Measurements from ENCODE around the gene ATP13A4.

The ATP13A4 gene

DNA sequence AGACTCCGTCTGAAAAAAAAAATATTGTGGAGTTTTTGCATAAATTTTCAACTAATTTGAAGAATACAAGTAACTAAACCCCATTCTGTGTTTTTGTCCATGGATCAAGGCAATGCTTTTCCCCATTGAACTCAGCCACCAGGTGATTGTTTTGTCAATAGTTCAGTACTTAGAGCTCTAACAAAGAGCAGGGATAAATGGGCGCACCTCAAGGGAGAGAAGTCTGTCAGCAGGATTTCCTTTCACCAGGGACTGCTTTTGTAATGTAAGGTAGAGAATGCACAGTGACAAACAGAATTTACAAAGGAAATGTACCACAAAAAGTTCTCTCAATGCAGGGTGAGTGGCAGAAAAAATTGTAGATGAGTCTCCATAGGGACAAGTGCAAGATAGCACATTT, 165.4 kb downstream of the ATP13A4 start:
- TF ChIP-seq, protein P1, sequence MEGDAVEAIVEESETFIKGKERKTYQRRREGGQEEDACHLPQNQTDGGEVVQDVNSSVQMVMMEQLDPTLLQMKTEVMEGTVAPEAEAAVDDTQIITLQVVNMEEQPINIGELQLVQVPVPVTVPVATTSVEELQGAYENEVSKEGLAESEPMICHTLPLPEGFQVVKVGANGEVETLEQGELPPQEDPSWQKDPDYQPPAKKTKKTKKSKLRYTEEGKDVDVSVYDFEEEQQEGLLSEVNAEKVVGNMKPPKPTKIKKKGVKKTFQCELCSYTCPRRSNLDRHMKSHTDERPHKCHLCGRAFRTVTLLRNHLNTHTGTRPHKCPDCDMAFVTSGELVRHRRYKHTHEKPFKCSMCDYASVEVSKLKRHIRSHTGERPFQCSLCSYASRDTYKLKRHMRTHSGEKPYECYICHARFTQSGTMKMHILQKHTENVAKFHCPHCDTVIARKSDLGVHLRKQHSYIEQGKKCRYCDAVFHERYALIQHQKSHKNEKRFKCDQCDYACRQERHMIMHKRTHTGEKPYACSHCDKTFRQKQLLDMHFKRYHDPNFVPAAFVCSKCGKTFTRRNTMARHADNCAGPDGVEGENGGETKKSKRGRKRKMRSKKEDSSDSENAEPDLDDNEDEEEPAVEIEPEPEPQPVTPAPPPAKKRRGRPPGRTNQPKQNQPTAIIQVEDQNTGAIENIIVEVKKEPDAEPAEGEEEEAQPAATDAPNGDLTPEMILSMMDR (IDR thresholded peaks at IDR 0.05; ENCODE audit: control insufficient read depth, extremely low read depth, insufficient read depth): no peak
- H3K4me3 ChIP-seq (ENCODE audit: low read depth, low read length): no peak overlapping the region
- no peak for DNase-seq (ENCODE audit: low read depth)

DNA sequence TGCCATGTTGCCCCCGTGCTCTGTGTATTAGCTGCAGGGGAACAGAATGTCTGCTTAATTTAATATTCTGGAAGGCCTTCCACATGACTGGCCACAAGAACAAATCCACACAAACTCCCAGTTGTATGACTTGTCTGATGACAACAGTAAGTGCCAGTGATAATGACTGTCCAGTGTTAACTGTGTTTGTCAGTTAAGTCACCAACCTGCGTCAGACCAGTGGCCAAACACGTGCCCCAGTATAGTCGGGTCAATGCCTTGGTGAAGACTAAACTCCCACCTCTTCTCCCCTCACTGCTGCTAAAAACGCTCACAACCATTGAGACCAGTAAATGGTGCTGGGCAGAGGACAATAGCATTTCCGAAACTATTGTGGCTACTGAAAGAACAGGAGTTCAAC, 166.3 kb downstream of the ATP13A4 start:
- no peak overlapping the region for H3K4me3 ChIP-seq (ENCODE audit: low read depth, low read length)
- DNase-seq (ENCODE audit: low read depth): no peak
- TF ChIP-seq, protein P1 (IDR thresholded peaks at IDR 0.05; ENCODE audit: control insufficient read depth, extremely low read depth, insufficient read depth): no peak

DNA sequence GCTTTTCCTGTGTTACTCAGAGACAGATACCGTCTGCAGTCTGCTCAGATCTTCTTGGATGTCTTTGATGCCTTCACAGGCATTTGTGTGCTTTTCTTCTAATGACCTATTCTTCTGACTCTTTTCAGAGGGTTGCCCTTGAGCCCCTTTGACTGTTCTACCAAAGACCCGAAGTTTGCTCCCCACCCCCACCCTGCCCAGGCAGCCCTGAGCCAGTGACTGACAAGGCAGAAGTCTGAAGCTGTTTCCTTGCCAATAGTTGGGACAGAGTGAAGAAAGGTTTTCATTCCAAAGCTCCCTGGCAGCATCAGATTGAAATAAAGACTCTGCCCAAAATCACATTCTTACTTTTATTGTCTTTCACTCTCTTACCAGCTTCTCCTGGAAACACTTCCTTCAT, 167.1 kb downstream of the ATP13A4 start:
- DNase-seq (ENCODE audit: low read depth): no peak

DNA sequence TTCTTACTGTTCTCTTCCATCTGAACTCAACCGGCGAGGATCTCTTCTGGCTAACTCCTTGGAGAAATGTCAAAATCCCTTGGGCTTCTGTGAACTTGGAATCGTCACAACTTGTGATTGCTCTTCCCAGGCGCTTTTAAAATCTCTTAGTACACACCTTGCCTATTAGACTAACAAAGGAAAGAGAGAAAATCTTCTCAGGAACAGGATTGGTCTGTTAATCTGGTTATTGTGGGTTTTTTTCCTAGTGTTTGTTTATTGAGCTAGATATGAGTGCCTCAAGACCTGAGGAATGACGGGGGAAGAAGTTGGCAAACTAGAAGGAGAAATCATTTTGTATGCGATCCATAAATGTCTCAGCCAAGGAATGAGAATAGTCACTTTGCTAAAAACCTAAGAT, 176.0 kb downstream of the ATP13A4 start, which contains the start of gene ATP13A5:
ATP13A5 (minus strand) TSS at position 48 of the 400 bp plus-strand sequence; CDS start at position 20, 28 bp downstream.
- TF ChIP-seq, protein P1 (IDR thresholded peaks at IDR 0.05; ENCODE audit: control insufficient read depth, extremely low read depth, insufficient read depth): no peak
- no peak within 1 kb of the TSS for H3K4me3 ChIP-seq (ENCODE audit: low read depth, low read length)
- no peak for DNase-seq (ENCODE audit: low read depth)

More for the DNA sequence above, 167.1 kb downstream of the ATP13A4 start:
- TF ChIP-seq, protein P1 (IDR thresholded peaks at IDR 0.05; ENCODE audit: control insufficient read depth, extremely low read depth, insufficient read depth): no peak
- H3K4me3 ChIP-seq (ENCODE audit: low read depth, low read length): no peak overlapping the region

DNA sequence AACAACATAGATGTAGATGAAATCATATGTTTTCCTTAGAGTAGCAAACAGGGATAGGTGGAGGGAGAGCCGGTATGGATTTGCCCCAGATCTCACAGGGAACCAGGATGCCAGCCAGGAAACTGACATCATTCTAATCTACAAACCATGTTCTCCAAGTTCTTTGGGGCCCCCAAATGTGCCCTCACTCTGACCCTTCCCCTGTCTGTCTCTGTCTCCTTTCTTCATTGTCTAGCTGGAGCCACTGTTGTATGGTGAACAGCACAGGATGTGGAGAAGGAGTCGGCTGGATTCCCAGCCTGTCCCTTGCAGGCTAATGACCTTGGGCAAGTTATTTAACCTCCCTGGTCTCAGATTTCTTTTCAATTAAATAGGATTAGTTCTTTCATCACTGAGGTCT, 177.1 kb downstream of the ATP13A4 start:
- DNase-seq (ENCODE audit: low read depth): no peak
- TF ChIP-seq, protein P1 (IDR thresholded peaks at IDR 0.05; ENCODE audit: control insufficient read depth, extremely low read depth, insufficient read depth): no peak
- no peak overlapping the region for H3K4me3 ChIP-seq (ENCODE audit: low read depth, low read length)

DNA sequence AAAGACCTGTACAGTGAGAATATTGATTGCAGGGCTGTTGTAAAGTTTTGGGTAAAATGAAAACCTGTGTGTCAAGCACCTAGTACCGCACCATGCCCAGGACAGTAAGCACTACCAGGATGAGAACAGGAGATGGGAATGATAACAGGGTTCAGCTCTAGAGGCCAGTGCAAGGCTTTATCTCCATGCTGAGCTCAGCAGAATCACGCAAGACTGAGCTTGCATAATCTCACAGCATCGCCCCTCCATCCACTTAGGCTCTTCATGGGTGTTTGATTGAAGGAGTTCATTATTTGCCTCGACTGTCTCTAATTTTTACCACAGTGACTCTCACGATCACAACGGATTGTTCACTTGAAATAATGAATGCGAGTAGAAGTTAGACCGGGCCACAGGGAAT, 179.1 kb downstream of the ATP13A4 start:
- no peak overlapping the region for H3K4me3 ChIP-seq (ENCODE audit: low read depth, low read length)
- DNase-seq (ENCODE audit: low read depth): no peak
- TF ChIP-seq, protein P1 (IDR thresholded peaks at IDR 0.05; ENCODE audit: control insufficient read depth, extremely low read depth, insufficient read depth): no peak

DNA sequence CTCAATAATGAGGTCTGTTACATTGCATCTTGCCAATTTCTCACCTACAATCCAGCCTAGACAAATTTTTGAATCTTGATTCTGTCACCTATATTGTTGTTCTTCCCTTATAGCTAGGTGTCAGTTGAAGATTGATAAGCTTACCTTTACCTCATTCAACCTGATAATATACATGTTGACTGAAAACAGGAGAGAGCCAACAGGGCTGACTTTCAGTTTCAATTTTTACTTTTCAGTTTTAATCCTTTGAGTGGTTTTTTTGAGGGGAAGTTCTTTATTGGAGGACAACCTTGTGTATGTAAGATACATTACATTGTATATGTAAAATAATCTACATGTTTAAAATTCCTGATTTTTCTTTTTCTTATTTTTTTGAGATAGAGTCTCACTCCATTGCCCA, 181.9 kb downstream of the ATP13A4 start:
- no peak overlapping the region for H3K4me3 ChIP-seq (ENCODE audit: low read depth, low read length)
- TF ChIP-seq, protein P1 (IDR thresholded peaks at IDR 0.05; ENCODE audit: control insufficient read depth, extremely low read depth, insufficient read depth): no peak
- no peak for DNase-seq (ENCODE audit: low read depth)

Data from LNCaP clone FGC (cell line).